Subcutaneous adipose tissue (tissue), 4 donors: Measurements from ENCODE around the gene DHRS2. TPM values are rescaled to one million over a fixed set of nuclear protein-coding genes. Genes with fewer than 3 reads are reported as not detected.

Source experiments
- total RNA-seq, 4 donors: library from RNA; depleted of rRNA; stranded (reverse); fragments of >200 nt; gene quantifications; one replicate each; pipeline ENCODE4 v1.1.0, GENCODE V29; 2016
- TF ChIP-seq, protein P1 (sequence below): fragments of 450-650 bp; IDR thresholded peaks from one replicate; pipeline ENCODE4 v1.5.1; 2016; ENCODE audit warnings: low read depth, mild to moderate bottlenecking, control low read depth, antibody characterized with exemption, moderate library complexity

Gene DHRS2
- total RNA-seq, 4 donors from 2014 or later = not detected

DNA sequence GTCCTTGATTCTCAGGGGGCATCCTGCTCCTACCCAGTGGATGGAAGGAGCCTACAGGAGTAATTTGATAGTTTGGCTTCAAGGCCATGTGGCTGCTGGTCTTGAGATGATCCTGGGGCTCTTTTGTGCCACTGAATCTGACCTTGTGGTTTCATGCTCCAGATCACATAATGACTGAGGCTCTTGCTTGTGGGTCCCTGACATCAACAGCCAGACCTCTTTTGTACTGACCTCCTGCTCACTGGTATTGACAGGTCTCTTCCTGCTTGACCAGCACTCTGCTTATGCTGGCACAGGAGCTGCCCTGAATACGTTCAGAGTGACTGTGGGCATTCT is 34.4 kb upstream of the DHRS2 start:
- TF ChIP-seq, protein P1, sequence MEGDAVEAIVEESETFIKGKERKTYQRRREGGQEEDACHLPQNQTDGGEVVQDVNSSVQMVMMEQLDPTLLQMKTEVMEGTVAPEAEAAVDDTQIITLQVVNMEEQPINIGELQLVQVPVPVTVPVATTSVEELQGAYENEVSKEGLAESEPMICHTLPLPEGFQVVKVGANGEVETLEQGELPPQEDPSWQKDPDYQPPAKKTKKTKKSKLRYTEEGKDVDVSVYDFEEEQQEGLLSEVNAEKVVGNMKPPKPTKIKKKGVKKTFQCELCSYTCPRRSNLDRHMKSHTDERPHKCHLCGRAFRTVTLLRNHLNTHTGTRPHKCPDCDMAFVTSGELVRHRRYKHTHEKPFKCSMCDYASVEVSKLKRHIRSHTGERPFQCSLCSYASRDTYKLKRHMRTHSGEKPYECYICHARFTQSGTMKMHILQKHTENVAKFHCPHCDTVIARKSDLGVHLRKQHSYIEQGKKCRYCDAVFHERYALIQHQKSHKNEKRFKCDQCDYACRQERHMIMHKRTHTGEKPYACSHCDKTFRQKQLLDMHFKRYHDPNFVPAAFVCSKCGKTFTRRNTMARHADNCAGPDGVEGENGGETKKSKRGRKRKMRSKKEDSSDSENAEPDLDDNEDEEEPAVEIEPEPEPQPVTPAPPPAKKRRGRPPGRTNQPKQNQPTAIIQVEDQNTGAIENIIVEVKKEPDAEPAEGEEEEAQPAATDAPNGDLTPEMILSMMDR = no peak

DNA sequence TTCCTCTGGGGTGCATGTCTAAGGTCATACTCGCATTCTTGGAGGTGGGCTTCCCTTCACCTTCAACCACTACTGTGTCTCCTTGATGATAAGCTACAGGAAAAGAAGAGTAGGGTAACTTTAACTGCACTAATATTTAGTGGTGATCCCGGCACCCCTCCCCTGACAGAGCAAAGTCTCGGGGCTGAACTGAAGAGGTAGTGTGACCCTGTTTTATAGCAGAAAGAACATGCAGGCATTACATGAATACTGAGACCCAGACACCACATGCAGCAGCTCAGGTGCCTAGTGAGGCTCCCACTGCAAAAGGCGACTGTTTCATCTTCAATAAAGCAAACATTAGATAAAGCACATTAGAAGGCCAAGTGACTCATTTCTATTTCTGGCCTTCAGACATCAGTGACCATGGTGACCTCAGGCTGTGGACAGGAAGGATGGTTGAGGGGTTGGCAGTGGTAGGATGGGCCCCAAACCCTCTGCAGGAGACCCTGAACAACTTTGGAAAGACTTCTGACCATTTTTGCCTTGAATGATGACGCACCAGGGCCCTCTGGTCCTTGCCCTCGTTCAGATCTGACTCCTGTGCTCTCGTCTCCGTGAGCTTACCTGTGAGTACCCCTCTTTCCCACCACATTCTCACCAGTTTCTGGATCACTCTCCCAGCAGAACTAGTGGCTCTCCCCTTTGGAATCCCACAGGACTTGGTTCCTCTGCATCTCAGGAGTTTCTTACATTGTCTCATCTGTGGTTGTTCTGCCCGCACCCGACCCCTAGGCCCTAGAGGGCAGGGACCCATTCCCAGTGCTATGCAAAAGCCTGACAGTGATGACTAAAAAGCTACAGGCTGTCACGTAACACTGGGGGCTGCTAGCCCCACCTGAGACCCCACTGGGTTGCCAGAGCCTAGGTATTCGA is 33.7 kb upstream of the DHRS2 start:
- TF ChIP-seq, protein P1 = no peak

DNA sequence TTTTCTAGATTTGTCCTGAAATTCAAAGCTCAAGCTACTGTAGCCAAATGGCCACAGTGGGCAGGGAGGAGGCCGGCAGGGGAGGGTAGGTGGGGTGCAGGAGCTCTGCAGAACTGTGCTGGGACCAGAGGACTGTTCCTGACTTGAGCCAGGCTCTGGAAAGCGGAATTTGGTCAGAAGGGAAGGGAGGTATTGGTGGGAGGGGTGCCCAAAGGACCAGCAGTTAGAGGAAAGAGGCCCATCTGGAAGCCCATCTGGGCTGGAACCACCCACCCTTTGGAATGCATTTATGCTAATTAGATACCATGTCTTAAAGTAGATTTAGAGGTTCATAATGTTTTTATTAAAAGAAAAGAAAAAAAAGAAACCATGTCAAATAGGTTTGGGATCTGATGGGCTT is 33.1 kb upstream of the DHRS2 start:
- TF ChIP-seq, protein P1 = no peak

DNA sequence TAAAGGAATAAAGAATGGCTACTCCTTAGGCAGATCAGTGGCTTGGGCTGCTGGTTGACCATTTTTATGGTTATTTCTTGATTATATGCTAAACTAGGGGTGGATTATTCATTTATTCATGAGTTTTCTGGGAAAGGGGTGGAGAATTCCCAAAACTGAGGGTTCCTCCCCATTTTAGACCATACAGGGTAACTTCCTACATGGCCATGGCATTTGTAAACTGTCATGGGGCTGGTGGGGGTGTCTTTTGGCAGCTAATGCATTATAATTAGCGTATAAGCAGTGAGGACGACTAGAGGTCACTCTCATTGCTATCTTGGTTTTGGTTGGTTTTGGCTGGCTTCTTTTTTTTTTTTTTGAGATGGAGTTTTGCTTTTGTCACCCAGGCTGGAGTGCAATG is 32.0 kb upstream of the DHRS2 start:
- TF ChIP-seq, protein P1 = no peak

DNA sequence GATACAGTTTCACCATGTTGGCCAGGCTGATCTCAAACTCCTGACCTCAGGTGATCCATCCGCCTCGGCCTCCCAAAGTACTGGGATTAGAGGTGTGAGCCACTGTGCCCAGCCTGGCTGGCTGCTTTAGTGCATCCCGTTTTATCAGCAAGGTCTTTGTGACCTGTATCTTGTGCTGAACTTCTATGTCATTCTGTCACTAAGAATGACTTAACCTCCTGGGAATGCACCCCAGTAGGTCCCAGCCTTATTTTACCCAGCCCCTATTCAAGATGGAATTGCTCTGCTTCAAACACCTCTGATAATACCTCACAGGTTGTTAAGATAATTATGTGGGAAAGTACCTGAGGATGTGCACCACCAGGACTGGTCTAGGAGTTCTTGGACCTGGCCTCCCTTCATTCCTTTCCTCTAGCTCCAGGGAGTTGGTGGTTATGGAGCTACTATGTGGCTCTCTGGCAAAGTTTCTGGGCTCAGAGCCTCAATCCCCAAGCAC is 31.4 kb upstream of the DHRS2 start:
- TF ChIP-seq, protein P1 = no peak

DNA sequence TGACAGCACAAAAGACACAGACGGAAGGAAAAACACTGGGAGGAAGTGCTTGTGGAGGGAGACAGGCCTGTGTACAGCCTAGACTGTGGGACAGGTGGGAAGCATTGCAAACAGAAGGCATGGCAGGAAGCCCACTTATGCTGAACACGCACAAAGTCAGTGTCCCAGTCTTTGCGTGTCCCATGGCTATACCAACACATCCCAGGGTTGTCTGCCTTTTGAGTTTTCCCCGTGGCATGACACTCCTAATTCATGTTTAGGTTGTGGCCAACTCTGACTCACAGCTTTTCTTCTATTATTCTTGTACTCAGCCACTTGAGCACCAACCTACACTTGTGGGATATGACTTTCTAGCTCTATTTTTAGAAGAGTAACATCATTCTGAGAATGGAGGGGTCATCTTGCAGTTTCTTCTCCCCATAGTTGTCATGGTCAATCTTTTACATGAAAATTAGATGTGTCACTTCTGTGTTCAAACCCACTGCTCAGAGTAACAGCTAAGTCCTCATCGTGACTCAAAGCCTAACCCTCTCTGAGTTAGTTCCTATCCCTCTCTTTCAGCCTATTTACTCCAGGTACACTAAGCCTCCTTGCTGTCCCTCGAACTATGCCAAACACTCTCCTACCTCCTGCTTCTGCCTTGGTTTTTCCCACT is 30.1 kb upstream of the DHRS2 start:
- TF ChIP-seq, protein P1 = no peak

DNA sequence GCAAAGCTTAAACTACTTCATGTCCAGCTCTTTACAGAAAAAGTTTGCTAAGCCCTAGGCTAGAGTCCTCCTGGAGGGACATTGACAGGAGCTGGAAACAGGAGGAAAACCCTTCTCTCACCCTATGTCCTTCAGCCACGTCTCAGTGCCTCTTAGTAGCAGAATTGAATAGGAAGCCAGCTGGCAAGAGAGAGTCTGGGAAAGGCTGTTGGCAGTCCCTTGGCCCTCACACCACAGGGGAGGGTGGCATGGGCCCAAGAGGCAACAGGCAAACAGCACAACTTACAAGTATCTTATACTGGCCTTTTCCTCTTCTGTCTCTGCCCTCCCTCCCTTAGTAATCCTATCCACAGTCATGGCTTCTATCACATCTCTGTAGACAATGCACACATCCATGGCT is 27.7 kb upstream of the DHRS2 start:
- TF ChIP-seq, protein P1 = no peak
